Neural progenitor cell (in vitro differentiated cells): ENCODE results near the gene KISS1R.

Experiments
- EZH2 ChIP-seq: fragments of 200-600 bp; sonication (generic); IDR thresholded peaks from 2 replicates; pipeline ENCODE4 v1.6.1; 2017; ENCODE audit warnings: antibody characterized with exemption, mild to moderate bottlenecking, moderate library complexity
- EZH2phosphoT487 ChIP-seq: fragments of 200-600 bp; sonication (generic); IDR thresholded peaks from 2 replicates; pipeline ENCODE4 v1.6.1; 2017; ENCODE audit warnings: antibody characterized with exemption
- TF ChIP-seq, protein P1 (sequence below): fragments of 200-600 bp; sonication (generic); IDR thresholded peaks from 2 replicates; pipeline ENCODE4 v1.5.1; 2017; ENCODE audit warnings: antibody characterized with exemption, mild to moderate bottlenecking

DNA sequence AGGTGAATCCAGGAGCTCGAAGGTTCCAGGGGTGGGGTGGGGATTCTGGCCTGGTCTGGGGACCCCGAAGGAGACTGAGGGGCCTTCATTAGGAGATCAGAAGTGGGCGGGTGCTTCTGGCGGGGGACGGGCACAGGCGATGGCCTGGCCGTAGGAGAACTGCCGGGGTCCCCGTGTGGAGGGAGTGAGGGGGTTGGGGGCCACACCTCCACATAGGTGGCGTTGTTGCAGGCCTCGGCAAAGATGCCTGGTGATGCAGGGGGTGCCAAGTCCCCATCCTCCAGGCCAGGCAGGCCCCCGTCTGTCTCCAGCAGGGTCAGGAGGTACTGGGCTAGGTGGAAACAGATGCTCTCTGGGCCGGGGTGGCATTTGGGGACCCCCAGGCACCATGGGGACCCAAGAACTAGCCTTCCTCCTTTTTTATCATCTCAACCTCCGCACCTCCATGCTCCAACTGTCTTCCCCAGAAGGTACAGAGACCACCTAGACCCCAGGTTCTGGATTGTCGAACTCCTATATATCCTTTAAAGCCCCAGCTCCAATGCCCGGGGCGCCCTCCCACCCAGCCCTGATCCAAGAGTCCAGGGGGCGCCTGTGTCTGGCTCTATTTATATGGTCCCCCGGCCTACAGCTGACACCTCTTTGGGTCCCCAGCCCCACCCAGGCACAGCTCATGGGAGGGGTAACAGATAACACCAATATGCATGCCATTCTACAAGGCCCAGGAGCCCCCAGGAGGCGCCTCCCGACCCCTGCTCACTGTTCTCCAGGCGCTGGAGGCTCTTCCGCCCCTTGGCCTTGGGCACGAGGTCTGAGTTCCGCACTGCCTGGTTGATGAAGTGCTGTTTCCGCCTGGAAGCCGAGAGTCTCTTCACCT lies 15.7 kb upstream of the KISS1R start:
- TF ChIP-seq, protein P1, sequence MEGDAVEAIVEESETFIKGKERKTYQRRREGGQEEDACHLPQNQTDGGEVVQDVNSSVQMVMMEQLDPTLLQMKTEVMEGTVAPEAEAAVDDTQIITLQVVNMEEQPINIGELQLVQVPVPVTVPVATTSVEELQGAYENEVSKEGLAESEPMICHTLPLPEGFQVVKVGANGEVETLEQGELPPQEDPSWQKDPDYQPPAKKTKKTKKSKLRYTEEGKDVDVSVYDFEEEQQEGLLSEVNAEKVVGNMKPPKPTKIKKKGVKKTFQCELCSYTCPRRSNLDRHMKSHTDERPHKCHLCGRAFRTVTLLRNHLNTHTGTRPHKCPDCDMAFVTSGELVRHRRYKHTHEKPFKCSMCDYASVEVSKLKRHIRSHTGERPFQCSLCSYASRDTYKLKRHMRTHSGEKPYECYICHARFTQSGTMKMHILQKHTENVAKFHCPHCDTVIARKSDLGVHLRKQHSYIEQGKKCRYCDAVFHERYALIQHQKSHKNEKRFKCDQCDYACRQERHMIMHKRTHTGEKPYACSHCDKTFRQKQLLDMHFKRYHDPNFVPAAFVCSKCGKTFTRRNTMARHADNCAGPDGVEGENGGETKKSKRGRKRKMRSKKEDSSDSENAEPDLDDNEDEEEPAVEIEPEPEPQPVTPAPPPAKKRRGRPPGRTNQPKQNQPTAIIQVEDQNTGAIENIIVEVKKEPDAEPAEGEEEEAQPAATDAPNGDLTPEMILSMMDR: no peak
- no peak for TF ChIP-seq EZH2
- no peak for TF ChIP-seq EZH2phosphoT487
